Measurements from ENCODE around the gene PTPRN2.

DNA sequence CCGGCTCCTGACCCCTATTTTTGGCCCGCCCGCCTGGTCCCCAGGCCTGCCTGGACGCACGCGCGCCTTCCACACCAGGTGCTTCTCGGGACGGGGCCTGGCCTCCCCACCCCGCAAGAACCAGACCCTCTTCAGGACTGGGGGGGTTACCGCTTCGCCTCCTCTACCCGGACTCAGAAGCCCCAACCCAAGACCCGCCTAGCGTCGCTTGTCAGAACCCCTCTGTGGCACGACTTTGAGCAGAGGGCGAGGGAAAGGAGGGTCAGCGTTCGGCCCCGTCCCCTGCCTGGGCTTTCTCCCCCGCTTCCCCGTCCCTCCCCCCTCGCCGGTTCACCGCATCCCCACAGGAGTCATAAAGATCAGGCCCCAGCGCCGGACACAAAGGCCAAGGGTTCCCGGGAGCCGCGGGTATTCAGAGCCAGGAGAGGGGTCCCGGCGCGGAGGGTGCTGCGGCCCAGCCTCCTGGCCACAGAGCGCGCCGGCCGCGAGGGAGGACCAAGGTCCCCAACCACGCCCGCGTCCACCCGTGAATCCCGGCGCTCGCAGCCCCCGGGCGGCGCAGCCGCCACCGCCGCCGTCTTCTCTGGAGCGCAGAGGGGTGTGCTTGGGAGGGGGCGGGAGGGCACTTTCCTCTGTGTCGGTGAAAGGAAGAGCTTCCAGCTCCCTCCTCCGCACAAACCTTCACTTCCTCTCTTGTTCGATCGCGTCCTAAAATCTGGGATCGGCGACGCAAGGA is 898.9 kb downstream of the PTPRN2 start:
- TF ChIP-seq, protein P1, sequence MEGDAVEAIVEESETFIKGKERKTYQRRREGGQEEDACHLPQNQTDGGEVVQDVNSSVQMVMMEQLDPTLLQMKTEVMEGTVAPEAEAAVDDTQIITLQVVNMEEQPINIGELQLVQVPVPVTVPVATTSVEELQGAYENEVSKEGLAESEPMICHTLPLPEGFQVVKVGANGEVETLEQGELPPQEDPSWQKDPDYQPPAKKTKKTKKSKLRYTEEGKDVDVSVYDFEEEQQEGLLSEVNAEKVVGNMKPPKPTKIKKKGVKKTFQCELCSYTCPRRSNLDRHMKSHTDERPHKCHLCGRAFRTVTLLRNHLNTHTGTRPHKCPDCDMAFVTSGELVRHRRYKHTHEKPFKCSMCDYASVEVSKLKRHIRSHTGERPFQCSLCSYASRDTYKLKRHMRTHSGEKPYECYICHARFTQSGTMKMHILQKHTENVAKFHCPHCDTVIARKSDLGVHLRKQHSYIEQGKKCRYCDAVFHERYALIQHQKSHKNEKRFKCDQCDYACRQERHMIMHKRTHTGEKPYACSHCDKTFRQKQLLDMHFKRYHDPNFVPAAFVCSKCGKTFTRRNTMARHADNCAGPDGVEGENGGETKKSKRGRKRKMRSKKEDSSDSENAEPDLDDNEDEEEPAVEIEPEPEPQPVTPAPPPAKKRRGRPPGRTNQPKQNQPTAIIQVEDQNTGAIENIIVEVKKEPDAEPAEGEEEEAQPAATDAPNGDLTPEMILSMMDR (IDR thresholded peaks at IDR 0.05), result no peak
- no peak for TF ChIP-seq POLR2A (IDR thresholded peaks at IDR 0.05)
